HEK293 (cell line): ENCODE measurements around the gene FKBP10.

ENCODE experiments used
- BCL11B ChIP-seq: fragments of 450-650 bp; formaldehyde crosslinking; IDR thresholded peaks from 2 replicates; pipeline ENCODE4 v1.5.1; 2016; ENCODE audit warnings: low read depth, missing biosample characterization, missing genetic modification characterization
- ELK4 ChIP-seq: IDR thresholded peaks from 2 replicates; pipeline ENCODE4 v1.6.1; 2011; ENCODE audit warnings: mild to moderate bottlenecking, low read depth, low read length, borderline replicate concordance
- GLIS1 ChIP-seq: fragments of 450-650 bp; formaldehyde crosslinking; IDR thresholded peaks from 2 replicates; pipeline ENCODE4 v1.5.1; 2016; ENCODE audit warnings: missing biosample characterization, missing genetic modification characterization
- ZBTB1 ChIP-seq: fragments of 450-650 bp; formaldehyde crosslinking; IDR thresholded peaks from 2 replicates; pipeline ENCODE4 v1.5.1; 2016; ENCODE audit warnings: missing biosample characterization, missing genetic modification characterization
- ZFHX2 ChIP-seq: fragments of 450-650 bp; formaldehyde crosslinking; conservative IDR thresholded peaks from 2 replicates; pipeline ENCODE4 v1.5.1; 2016; ENCODE audit warnings: missing biosample characterization, missing genetic modification characterization
- ZNF140 ChIP-seq: fragments of 450-650 bp; formaldehyde crosslinking; IDR thresholded peaks from 2 replicates; pipeline ENCODE4 v1.5.1; 2016; ENCODE audit warnings: missing biosample characterization, missing genetic modification characterization
- ZNF169 ChIP-seq: fragments of 450-650 bp; formaldehyde crosslinking; IDR thresholded peaks from 2 replicates; pipeline ENCODE4 v1.5.1; 2016; ENCODE audit warnings: missing biosample characterization, missing genetic modification characterization
- ZNF211 ChIP-seq: fragments of 450-650 bp; formaldehyde crosslinking; IDR thresholded peaks from 2 replicates; pipeline ENCODE4 v1.5.1; 2016; ENCODE audit warnings: low read depth, missing biosample characterization, missing genetic modification characterization
- ZNF324 ChIP-seq: fragments of 450-650 bp; formaldehyde crosslinking; IDR thresholded peaks from 2 replicates; pipeline ENCODE4 v1.5.1; 2016; ENCODE audit warnings: missing biosample characterization, missing genetic modification characterization
- ZNF354C ChIP-seq: fragments of 450-650 bp; formaldehyde crosslinking; IDR thresholded peaks from 2 replicates; pipeline ENCODE4 v1.5.1; 2016; ENCODE audit warnings: missing biosample characterization, missing genetic modification characterization, low read depth, borderline replicate concordance
- ZNF529 ChIP-seq: fragments of 450-650 bp; formaldehyde crosslinking; IDR thresholded peaks from 2 replicates; pipeline ENCODE4 v1.5.1; 2017; ENCODE audit warnings: missing genetic modification characterization, missing biosample characterization; ENCODE audit not compliant: insufficient replicate concordance
- ZNF549 ChIP-seq: fragments of 450-650 bp; IDR thresholded peaks from 2 replicates; pipeline ENCODE4 v1.5.1; 2018; ENCODE audit warnings: missing biosample characterization, missing genetic modification characterization, mild to moderate bottlenecking, inconsistent platforms, moderate library complexity
- ZNF571 ChIP-seq: fragments of 450-650 bp; formaldehyde crosslinking; IDR thresholded peaks from 2 replicates; pipeline ENCODE4 v1.5.0; 2017; ENCODE audit warnings: missing biosample characterization, missing genetic modification characterization
- ZNF623 ChIP-seq: fragments of 450-650 bp; formaldehyde crosslinking; IDR thresholded peaks from 2 replicates; pipeline ENCODE4 v1.5.1; 2016; ENCODE audit warnings: missing biosample characterization, missing genetic modification characterization
- ZNF692 ChIP-seq: fragments of 450-650 bp; formaldehyde crosslinking; IDR thresholded peaks from 2 replicates; pipeline ENCODE4 v1.5.1; 2016; ENCODE audit warnings: missing biosample characterization, missing genetic modification characterization
- ZNF776 ChIP-seq: fragments of 450-650 bp; formaldehyde crosslinking; IDR thresholded peaks from 2 replicates; pipeline ENCODE4 v1.5.0; 2017; ENCODE audit warnings: missing biosample characterization, missing genetic modification characterization, borderline replicate concordance
- TF ChIP-seq, protein P1 (sequence below): fragments of 450-650 bp; formaldehyde crosslinking; IDR thresholded peaks from 2 replicates; pipeline ENCODE4 v1.5.1; 2016; ENCODE audit warnings: missing biosample characterization, missing genetic modification characterization
- TF ChIP-seq, protein P2 (sequence below): fragments of 450-650 bp; IDR thresholded peaks from 2 replicates; pipeline ENCODE4 v1.5.1; 2018; ENCODE audit warnings: missing biosample characterization, mild to moderate bottlenecking, missing genetic modification characterization
- TF ChIP-seq, protein P3 (sequence below): fragments of 450-650 bp; formaldehyde crosslinking; IDR thresholded peaks from 2 replicates; pipeline ENCODE4 v1.5.1; 2016; ENCODE audit warnings: missing biosample characterization, missing genetic modification characterization
- TF ChIP-seq, protein P4 (sequence below): fragments of 450-650 bp; formaldehyde crosslinking; IDR thresholded peaks from 2 replicates; pipeline ENCODE4 v1.5.1; 2016; ENCODE audit warnings: missing biosample characterization, missing genetic modification characterization
- TF ChIP-seq, protein P5 (sequence below): fragments of 450-650 bp; formaldehyde crosslinking; IDR thresholded peaks from 2 replicates; pipeline ENCODE4 v1.5.1; 2016; ENCODE audit warnings: missing biosample characterization, missing genetic modification characterization

The FKBP10 gene

GRCh38 chr17:41801374-41802271 lies 11.2 kb upstream of the FKBP10 start (continued):
- TF ChIP-seq ZNF169 (tag by site-specific recombination) (no peak), ZNF571 (tag by site-specific recombination) (no peak), ZFHX2 (tag by site-specific recombination) (peak; percentile 78), ZNF140 (no peak), GLIS1 (tag by site-specific recombination) (peak; percentile 51), ZBTB1 (tag by site-specific recombination) (no peak), ZNF354C (tag by site-specific recombination) (no peak), ZNF549 (tag by site-specific recombination) (no peak), ZNF776 (tag by site-specific recombination) (no peak), ZNF692 (tag by site-specific recombination) (peak; percentile 46; the same call in 1 of the 2 replicates), ZNF529 (tag by site-specific recombination) (no peak), ZNF623 (tag by site-specific recombination) (no peak), BCL11B (tag by site-specific recombination) (peak; percentile 51; the same call in 1 of the 2 replicates), ZNF324 (peak; percentile 66; the same call in 1 of the 2 replicates), ELK4 (no peak), ZNF211 (tag by site-specific recombination) (no peak)
- TF ChIP-seq, protein P1, sequence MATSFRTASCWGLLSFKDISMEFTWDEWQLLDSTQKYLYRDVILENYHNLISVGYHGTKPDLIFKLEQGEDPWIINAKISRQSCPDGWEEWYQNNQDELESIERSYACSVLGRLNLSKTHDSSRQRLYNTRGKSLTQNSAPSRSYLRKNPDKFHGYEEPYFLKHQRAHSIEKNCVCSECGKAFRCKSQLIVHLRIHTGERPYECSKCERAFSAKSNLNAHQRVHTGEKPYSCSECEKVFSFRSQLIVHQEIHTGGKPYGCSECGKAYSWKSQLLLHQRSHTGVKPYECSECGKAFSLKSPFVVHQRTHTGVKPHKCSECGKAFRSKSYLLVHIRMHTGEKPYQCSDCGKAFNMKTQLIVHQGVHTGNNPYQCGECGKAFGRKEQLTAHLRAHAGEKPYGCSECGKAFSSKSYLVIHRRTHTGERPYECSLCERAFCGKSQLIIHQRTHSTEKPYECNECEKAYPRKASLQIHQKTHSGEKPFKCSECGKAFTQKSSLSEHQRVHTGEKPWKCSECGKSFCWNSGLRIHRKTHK (tag by site-specific recombination) = no peak
- TF ChIP-seq, protein P2, sequence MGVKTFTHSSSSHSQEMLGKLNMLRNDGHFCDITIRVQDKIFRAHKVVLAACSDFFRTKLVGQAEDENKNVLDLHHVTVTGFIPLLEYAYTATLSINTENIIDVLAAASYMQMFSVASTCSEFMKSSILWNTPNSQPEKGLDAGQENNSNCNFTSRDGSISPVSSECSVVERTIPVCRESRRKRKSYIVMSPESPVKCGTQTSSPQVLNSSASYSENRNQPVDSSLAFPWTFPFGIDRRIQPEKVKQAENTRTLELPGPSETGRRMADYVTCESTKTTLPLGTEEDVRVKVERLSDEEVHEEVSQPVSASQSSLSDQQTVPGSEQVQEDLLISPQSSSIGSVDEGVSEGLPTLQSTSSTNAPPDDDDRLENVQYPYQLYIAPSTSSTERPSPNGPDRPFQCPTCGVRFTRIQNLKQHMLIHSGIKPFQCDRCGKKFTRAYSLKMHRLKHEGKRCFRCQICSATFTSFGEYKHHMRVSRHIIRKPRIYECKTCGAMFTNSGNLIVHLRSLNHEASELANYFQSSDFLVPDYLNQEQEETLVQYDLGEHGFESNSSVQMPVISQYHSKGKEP (tag by site-specific recombination) = no peak
- TF ChIP-seq, protein P3, sequence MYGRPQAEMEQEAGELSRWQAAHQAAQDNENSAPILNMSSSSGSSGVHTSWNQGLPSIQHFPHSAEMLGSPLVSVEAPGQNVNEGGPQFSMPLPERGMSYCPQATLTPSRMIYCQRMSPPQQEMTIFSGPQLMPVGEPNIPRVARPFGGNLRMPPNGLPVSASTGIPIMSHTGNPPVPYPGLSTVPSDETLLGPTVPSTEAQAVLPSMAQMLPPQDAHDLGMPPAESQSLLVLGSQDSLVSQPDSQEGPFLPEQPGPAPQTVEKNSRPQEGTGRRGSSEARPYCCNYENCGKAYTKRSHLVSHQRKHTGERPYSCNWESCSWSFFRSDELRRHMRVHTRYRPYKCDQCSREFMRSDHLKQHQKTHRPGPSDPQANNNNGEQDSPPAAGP (tag by site-specific recombination) = peak; percentile 92
- TF ChIP-seq, protein P4, sequence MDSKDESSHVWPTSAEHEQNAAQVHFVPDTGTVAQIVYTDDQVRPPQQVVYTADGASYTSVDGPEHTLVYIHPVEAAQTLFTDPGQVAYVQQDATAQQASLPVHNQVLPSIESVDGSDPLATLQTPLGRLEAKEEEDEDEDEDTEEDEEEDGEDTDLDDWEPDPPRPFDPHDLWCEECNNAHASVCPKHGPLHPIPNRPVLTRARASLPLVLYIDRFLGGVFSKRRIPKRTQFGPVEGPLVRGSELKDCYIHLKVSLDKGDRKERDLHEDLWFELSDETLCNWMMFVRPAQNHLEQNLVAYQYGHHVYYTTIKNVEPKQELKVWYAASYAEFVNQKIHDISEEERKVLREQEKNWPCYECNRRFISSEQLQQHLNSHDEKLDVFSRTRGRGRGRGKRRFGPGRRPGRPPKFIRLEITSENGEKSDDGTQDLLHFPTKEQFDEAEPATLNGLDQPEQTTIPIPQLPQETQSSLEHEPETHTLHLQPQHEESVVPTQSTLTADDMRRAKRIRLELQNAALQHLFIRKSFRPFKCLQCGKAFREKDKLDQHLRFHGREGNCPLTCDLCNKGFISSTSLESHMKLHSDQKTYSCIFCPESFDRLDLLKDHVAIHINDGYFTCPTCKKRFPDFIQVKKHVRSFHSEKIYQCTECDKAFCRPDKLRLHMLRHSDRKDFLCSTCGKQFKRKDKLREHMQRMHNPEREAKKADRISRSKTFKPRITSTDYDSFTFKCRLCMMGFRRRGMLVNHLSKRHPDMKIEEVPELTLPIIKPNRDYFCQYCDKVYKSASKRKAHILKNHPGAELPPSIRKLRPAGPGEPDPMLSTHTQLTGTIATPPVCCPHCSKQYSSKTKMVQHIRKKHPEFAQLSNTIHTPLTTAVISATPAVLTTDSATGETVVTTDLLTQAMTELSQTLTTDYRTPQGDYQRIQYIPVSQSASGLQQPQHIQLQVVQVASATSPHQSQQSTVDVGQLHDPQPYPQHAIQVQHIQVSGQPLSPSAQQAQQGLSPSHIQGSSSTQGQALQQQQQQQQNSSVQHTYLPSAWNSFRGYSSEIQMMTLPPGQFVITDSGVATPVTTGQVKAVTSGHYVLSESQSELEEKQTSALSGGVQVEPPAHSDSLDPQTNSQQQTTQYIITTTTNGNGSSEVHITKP (tag by site-specific recombination) = no peak
- TF ChIP-seq, protein P5, sequence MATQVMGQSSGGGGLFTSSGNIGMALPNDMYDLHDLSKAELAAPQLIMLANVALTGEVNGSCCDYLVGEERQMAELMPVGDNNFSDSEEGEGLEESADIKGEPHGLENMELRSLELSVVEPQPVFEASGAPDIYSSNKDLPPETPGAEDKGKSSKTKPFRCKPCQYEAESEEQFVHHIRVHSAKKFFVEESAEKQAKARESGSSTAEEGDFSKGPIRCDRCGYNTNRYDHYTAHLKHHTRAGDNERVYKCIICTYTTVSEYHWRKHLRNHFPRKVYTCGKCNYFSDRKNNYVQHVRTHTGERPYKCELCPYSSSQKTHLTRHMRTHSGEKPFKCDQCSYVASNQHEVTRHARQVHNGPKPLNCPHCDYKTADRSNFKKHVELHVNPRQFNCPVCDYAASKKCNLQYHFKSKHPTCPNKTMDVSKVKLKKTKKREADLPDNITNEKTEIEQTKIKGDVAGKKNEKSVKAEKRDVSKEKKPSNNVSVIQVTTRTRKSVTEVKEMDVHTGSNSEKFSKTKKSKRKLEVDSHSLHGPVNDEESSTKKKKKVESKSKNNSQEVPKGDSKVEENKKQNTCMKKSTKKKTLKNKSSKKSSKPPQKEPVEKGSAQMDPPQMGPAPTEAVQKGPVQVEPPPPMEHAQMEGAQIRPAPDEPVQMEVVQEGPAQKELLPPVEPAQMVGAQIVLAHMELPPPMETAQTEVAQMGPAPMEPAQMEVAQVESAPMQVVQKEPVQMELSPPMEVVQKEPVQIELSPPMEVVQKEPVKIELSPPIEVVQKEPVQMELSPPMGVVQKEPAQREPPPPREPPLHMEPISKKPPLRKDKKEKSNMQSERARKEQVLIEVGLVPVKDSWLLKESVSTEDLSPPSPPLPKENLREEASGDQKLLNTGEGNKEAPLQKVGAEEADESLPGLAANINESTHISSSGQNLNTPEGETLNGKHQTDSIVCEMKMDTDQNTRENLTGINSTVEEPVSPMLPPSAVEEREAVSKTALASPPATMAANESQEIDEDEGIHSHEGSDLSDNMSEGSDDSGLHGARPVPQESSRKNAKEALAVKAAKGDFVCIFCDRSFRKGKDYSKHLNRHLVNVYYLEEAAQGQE = no peak
